MCF 10A (cell line): ENCODE data around the gene PHF20. TPM values are rescaled to one million over a fixed set of nuclear protein-coding genes. Genes with fewer than 3 reads are reported as not detected.

Experiments
- BruUV-seq: library from RNA; stranded (reverse); fragments of 400-500 nt; replicated peaks from 2 replicates; lab custom pipeline; 2021; lab: Mats Ljungman, UMichigan
- CTCF ChIA-PET: fragments of 300-600 bp; sonication (Branson Sonifier 250); formaldehyde crosslinking; extraction: SDS; loops from one replicate; lab custom pipeline; 2021; ENCODE audit warnings: antibody characterized with exemption, inconsistent platforms; lab: Yijun Ruan, JAX
- POLR2A ChIA-PET: fragments of 300-600, 350-650 bp; sonication (Branson Sonifier 250); formaldehyde crosslinking; extraction: SDS; loops from one replicate; lab custom pipeline; 2020; ENCODE audit warnings: antibody characterized with exemption, inconsistent platforms; lab: Yijun Ruan, JAX
- DNase-seq: peaks from one replicate; pipeline ENCODE4 v3.0.0-alpha.2; 2018; ENCODE audit not compliant: unreplicated experiment
- H3K27ac Mint-ChIP-seq: one replicate; pipeline ENCODE4 v1.8.0; 2022; ENCODE audit warnings: mild to moderate bottlenecking, low read depth, mixed read lengths; ENCODE audit not compliant: unreplicated experiment
- H3K27me3 Mint-ChIP-seq: one replicate; pipeline ENCODE4 v1.8.0; 2022; ENCODE audit warnings: mixed read lengths; ENCODE audit not compliant: insufficient read depth, unreplicated experiment
- H3K36me3 Mint-ChIP-seq: one replicate; pipeline ENCODE4 v1.8.0; 2022; ENCODE audit warnings: mild to moderate bottlenecking, moderate library complexity, mixed read lengths; ENCODE audit not compliant: insufficient read depth, unreplicated experiment
- H3K4me1 Mint-ChIP-seq: one replicate; pipeline ENCODE4 v1.8.0; 2022; ENCODE audit warnings: mixed read lengths; ENCODE audit not compliant: insufficient read depth, unreplicated experiment
- H3K4me3 Mint-ChIP-seq: one replicate; pipeline ENCODE4 v1.8.0; 2022; ENCODE audit warnings: mild to moderate bottlenecking, moderate library complexity, mixed read lengths; ENCODE audit not compliant: unreplicated experiment
- H3K9me3 Mint-ChIP-seq: one replicate; pipeline ENCODE4 v1.8.0; 2022; ENCODE audit warnings: mixed read lengths; ENCODE audit not compliant: unreplicated experiment
- intact Hi-C: fragments of 100-400 bp; cut with micrococcal nuclease; formaldehyde crosslinking; loops from 2 replicates; pipeline ENCODE4 v1.14.1; 2022
- total RNA-seq: library from RNA; stranded (reverse); gene quantifications from 2 replicates; pipeline ENCODE4 v1.2.3, GENCODE V29; 2022
- TF ChIP-seq, protein P1 (sequence below): fragments of 200-600 bp; IDR thresholded peaks from one replicate; pipeline ENCODE4 v1.8.0; 2022; ENCODE audit warnings: antibody characterized with exemption, mild to moderate bottlenecking; ENCODE audit not compliant: unreplicated experiment

Gene PHF20
- total RNA-seq, 1 experiment from 2014 or later: 74.7 TPM

DNA sequence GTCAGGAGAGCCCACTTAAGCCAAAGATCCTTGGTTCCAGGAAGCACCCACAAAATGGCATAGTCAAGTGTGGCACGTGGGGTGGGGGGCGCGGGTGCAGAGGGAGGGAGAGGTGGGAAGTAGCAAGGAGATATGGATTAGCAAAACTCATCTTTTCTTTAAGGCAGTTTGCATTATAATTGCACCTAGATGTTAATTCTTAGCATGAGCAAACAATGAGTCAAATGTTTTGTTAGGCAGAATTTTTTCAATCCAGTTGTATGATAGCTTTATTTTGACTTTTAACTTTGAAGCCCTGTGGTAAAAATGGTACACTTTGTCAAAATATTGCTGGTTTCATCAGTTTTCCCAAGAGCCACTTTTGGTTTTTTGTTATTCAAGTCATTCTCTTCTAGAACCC lies 167.4 kb downstream of the PHF20 start:
- POLR2A ChIA-PET: no interaction called here
- intact Hi-C loops: no loop called here
- CTCF ChIA-PET: interaction anchor here (0.6 kb wide), 1 partner anchor 26 kb away, joined by 3 read pairs; no protein-coding TSS in a partner anchor
- DNase-seq: no peak
- Mint-ChIP-seq H3K9me3 (no peaks in the 10 kb centered on the region), H3K36me3 (peaks cover 62% of the 10 kb centered on the region), H3K4me3 (no peak overlapping the region), H3K4me1 (no peaks in the 10 kb centered on the region), H3K27me3 (no peaks in the 10 kb centered on the region), H3K27ac (no peak overlapping the region)
- TF ChIP-seq, protein P1, sequence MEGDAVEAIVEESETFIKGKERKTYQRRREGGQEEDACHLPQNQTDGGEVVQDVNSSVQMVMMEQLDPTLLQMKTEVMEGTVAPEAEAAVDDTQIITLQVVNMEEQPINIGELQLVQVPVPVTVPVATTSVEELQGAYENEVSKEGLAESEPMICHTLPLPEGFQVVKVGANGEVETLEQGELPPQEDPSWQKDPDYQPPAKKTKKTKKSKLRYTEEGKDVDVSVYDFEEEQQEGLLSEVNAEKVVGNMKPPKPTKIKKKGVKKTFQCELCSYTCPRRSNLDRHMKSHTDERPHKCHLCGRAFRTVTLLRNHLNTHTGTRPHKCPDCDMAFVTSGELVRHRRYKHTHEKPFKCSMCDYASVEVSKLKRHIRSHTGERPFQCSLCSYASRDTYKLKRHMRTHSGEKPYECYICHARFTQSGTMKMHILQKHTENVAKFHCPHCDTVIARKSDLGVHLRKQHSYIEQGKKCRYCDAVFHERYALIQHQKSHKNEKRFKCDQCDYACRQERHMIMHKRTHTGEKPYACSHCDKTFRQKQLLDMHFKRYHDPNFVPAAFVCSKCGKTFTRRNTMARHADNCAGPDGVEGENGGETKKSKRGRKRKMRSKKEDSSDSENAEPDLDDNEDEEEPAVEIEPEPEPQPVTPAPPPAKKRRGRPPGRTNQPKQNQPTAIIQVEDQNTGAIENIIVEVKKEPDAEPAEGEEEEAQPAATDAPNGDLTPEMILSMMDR: no peak
- no TSS peak for BruUV-seq

DNA sequence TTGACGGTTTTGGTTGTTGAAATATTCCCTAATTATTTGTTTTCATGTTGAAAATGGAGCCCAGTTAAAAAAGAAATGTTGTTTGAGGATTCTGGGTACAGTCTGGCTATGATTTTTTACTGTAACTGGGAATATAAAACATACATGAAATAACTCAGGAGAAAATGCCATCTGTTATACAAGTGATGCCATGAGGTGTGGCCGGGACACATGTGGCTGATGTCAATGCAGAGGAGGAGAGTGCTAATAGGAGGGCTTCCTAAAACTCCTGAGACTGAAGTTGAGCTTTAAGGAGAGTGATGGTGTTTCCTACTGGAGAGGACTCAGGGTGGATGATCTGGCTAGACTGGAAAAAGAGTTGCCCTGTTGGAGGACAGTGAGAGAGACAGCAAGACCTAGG lies 169.8 kb downstream of the PHF20 start:
- peaks cover 59% of the 10 kb centered on the region for H3K36me3 Mint-ChIP-seq
- CTCF ChIA-PET: interaction anchor here (6.0 kb wide), 1 partner anchor 12 kb away, joined by 42 read pairs; the partner anchor contains the start of gene SCAND1
- H3K4me3 Mint-ChIP-seq: no peak overlapping the region
- no peaks in the 10 kb centered on the region for H3K4me1 Mint-ChIP-seq
- no peaks in the 10 kb centered on the region for H3K27me3 Mint-ChIP-seq
- BruUV-seq: no TSS peak
- H3K27ac Mint-ChIP-seq: no peak overlapping the region
- TF ChIP-seq, protein P1: no peak
- H3K9me3 Mint-ChIP-seq: no peaks in the 10 kb centered on the region
- intact Hi-C loops: no loop called here
- no peak for DNase-seq
- POLR2A ChIA-PET: interaction anchor here (2.5 to 2.6 kb wide), 2 partner anchors 12 to 199 kb away, joined by 9 to 23 read pairs; partner anchors contain the start of genes RBM39 and SCAND1

DNA sequence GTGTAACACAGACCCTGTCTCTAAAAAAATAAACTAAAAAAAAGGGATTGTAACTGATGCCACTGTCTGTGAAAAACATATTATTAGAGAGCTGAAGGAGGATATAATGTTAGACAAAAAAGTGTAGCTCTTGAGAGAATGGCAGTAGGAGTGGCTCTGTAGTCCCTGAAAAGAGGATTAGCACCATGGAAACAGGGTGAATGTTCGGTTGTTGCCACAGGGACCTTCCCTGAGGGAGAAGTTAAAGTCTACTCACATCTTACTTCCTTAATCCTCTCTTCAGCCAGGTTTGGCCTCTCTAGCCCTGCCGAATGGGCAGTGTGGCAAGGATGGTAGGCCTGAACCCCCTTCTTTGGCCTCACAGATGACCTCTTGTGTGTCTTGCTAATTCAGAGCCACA lies 170.4 kb downstream of the PHF20 start:
- H3K27me3 Mint-ChIP-seq: no peaks in the 10 kb centered on the region
- TF ChIP-seq, protein P1: no peak
- intact Hi-C loops: no loop called here
- H3K9me3 Mint-ChIP-seq: no peaks in the 10 kb centered on the region
- no peak overlapping the region for H3K4me3 Mint-ChIP-seq
- POLR2A ChIA-PET: interaction anchor here (0.6 to 2.6 kb wide), 4 partner anchors 11 to 475 kb away, joined by 3 to 23 read pairs (median 6); partner anchors contain the start of genes RBM39 and SCAND1
- BruUV-seq: no TSS peak
- H3K4me1 Mint-ChIP-seq: no peaks in the 10 kb centered on the region
- DNase-seq: no peak
- CTCF ChIA-PET: interaction anchor here (0.6 to 6.0 kb wide), 3 partner anchors 9 to 280 kb away, joined by 3 to 42 read pairs (median 4); partner anchors contain the start of gene SCAND1
- peaks cover 61% of the 10 kb centered on the region for H3K36me3 Mint-ChIP-seq
- H3K27ac Mint-ChIP-seq: no peak overlapping the region

DNA sequence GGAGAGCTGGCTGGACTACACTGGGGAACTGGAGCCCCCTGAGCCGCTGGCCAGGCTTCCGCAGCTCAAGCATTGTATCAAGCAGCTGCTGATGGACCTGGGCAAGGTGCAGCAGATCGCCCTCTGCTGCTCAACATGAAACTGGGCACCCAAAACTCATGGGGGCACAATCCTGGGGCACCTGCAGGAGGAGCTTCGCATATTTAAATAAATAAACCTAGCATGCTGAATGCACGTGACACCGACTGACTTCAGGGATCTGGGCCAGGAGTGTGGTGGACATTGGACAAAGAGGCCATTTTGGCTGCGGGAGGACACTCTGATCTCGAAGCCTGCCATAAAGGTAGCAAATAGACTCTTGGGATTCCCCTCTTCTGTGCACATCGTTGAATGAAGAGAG lies 175.7 kb downstream of the PHF20 start:
- H3K9me3 Mint-ChIP-seq: no peaks in the 10 kb centered on the region
- ChIA-PET CTCF (interaction anchor here (0.6 to 1.9 kb wide), 9 partner anchors 9 to 1116 kb away, joined by 3 to 6 read pairs (median 3); no protein-coding TSS in a partner anchor), POLR2A (no interaction called here)
- H3K27ac Mint-ChIP-seq: no peak overlapping the region
- peak; percentile 38 for DNase-seq
- intact Hi-C loops: no loop called here
- TF ChIP-seq, protein P1: peak; percentile 34
- H3K4me1 Mint-ChIP-seq: peaks cover 2% of the 10 kb centered on the region
- no peak overlapping the region for H3K4me3 Mint-ChIP-seq
- no peaks in the 10 kb centered on the region for H3K27me3 Mint-ChIP-seq
- peaks cover 77% of the 10 kb centered on the region for H3K36me3 Mint-ChIP-seq
- no TSS peak for BruUV-seq
